RWPE2 (cell line): ENCODE results near the gene HOXC10.
A peak's percentile ranks its signal among the peaks of the same experiment; 100 is the strongest.

Experiments used
- ATAC-seq: fragments of 200-7000 bp; cut with Tn5 transposase; 3 replicates; pipeline ENCODE4 v1.9.1; 2021; ENCODE audit warnings: low read depth
- DNase-seq: peaks from one replicate; pipeline ENCODE4 v3.0.0-alpha.2; 2020; ENCODE audit warnings: low spot score
- H3K27ac ChIP-seq: fragments of 450-650 bp; 2 replicates; pipeline ENCODE4 v1.5.1; 2017; ENCODE audit warnings: mild to moderate bottlenecking; ENCODE audit not compliant: poor library complexity, severe bottlenecking
- H3K27me3 ChIP-seq: fragments of 250-450 bp; sonication (Bioruptor Pico); 2 replicates; pipeline ENCODE4 v1.5.1; 2021; ENCODE audit warnings: mild to moderate bottlenecking, moderate library complexity; ENCODE audit not compliant: insufficient read depth, poor library complexity, severe bottlenecking
- H3K36me3 ChIP-seq: fragments of 250-450 bp; sonication (Bioruptor Pico); 2 replicates; pipeline ENCODE4 v1.5.1; 2020; ENCODE audit warnings: low read depth, mild to moderate bottlenecking, moderate library complexity
- H3K4me1 ChIP-seq: fragments of 250-450 bp; sonication (Bioruptor Pico); 2 replicates; pipeline ENCODE4 v1.5.1; 2021; ENCODE audit warnings: mild to moderate bottlenecking, moderate library complexity; ENCODE audit not compliant: insufficient read depth, poor library complexity, severe bottlenecking
- H3K4me3 ChIP-seq: fragments of 250-450 bp; sonication (Bioruptor Pico); 2 replicates; pipeline ENCODE4 v1.5.1; 2021; ENCODE audit warnings: mild to moderate bottlenecking, moderate library complexity; ENCODE audit not compliant: severe bottlenecking
- H3K9me3 ChIP-seq: fragments of 250-450 bp; sonication (Bioruptor Pico); 2 replicates; pipeline ENCODE4 v1.5.1; 2021; ENCODE audit warnings: mild to moderate bottlenecking, moderate library complexity; ENCODE audit not compliant: severe bottlenecking
- TF ChIP-seq, protein P1 (sequence below): fragments of 450-650 bp; IDR thresholded peaks from one replicate; pipeline ENCODE4 v1.5.1; 2017; ENCODE audit warnings: mild to moderate bottlenecking, moderate library complexity; ENCODE audit not compliant: poor library complexity, severe bottlenecking

Gene HOXC10

DNA sequence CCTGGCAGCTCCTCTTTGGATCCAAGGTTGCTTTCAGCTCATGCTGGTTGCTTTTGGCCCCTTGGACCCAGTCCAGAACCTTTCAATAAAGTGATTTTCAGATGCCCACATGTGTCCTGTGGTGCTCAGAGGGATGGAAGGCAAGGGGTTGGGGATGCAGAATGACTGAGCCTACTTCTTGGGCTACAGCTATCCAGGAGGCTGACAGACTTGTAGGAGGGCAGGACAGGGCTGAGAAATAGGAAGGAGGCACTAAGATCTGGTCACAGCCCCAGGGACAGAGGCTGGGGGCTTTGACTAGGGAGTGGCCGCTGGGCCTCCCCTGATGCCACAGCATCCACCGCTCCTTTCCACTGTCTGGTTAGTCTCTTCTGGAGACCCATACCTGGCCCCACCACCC, 13.3 kb upstream of the HOXC10 start:
- H3K9me3 ChIP-seq = no peaks in the 10 kb centered on the region
- no peaks in the 10 kb centered on the region for H3K4me1 ChIP-seq
- H3K27ac ChIP-seq = no peak overlapping the region
- H3K36me3 ChIP-seq = no peaks in the 10 kb centered on the region
- ATAC-seq = no peak
- peaks cover 92% of the 10 kb centered on the region for H3K27me3 ChIP-seq
- no peak overlapping the region for H3K4me3 ChIP-seq
- DNase-seq = no peak
- TF ChIP-seq, protein P1, sequence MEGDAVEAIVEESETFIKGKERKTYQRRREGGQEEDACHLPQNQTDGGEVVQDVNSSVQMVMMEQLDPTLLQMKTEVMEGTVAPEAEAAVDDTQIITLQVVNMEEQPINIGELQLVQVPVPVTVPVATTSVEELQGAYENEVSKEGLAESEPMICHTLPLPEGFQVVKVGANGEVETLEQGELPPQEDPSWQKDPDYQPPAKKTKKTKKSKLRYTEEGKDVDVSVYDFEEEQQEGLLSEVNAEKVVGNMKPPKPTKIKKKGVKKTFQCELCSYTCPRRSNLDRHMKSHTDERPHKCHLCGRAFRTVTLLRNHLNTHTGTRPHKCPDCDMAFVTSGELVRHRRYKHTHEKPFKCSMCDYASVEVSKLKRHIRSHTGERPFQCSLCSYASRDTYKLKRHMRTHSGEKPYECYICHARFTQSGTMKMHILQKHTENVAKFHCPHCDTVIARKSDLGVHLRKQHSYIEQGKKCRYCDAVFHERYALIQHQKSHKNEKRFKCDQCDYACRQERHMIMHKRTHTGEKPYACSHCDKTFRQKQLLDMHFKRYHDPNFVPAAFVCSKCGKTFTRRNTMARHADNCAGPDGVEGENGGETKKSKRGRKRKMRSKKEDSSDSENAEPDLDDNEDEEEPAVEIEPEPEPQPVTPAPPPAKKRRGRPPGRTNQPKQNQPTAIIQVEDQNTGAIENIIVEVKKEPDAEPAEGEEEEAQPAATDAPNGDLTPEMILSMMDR = no peak

DNA sequence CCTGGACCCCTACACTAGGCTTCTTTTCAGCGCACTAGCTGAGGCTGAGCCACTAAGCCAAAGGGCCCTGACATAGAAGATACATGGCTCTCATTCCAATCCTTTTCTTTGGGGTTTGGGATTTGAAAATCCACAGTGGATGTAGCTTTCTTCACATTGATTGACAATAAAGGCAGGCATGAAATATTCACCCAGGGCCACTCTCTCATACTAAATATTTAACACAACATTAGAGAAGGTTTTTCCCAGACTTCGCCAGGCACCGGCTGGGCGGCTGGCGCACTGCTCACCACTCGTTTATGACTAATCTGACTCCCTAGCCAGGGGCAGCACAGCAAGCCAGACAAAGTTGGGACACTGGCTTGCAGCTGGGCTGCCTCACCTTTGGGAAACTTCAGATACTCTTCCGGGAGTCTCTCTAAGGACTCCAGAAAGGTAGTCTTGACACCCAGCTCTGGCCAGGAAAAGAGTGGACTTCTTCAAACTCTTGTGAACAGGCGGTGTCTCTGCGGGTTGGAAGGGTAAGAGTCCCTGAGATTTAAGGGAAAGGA, 12.7 kb upstream of the HOXC10 start:
- no peaks in the 10 kb centered on the region for H3K9me3 ChIP-seq
- H3K36me3 ChIP-seq = no peaks in the 10 kb centered on the region
- no peak for ATAC-seq
- no peak overlapping the region for H3K27ac ChIP-seq
- H3K27me3 ChIP-seq = peaks cover 92% of the 10 kb centered on the region
- no peaks in the 10 kb centered on the region for H3K4me1 ChIP-seq
- H3K4me3 ChIP-seq = no peak overlapping the region
- DNase-seq = no peak
- TF ChIP-seq, protein P1 = no peak

DNA sequence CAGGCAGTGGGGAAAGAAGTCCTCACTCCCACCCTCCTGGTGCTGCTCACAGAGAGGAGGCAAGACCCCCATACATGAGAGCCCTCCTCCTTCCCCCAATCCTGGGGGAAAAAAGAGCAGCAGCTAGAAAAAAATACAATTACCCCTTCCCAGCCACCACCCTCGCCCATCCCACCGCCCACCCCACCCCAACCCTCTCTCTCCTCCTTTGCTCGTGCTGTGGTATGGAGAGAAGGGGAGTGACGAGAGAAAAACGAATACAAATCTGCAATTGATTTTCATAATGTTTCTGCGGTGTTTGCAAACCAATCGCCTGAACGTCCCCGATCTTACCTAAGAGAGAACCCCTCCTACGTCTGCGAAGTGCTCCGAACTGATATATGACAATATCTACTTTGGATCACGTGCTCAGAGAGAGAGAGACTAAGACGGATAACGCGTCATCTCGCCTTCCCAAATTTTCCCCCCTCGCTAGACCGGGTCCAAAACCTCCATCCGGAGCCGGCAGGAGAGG, 12.2 kb upstream of the HOXC10 start, which contains the start of gene HOXC11:
HOXC11 (plus strand) TSS at position 405 of the 514 bp plus-strand sequence. CDS start 116 bp downstream, outside the sequence.
- ATAC-seq = no peak
- Histone ChIP-seq H3K36me3 (no peaks in the 10 kb centered on the region), H3K27me3 (peaks cover 92% of the 10 kb centered on the region)

DNA sequence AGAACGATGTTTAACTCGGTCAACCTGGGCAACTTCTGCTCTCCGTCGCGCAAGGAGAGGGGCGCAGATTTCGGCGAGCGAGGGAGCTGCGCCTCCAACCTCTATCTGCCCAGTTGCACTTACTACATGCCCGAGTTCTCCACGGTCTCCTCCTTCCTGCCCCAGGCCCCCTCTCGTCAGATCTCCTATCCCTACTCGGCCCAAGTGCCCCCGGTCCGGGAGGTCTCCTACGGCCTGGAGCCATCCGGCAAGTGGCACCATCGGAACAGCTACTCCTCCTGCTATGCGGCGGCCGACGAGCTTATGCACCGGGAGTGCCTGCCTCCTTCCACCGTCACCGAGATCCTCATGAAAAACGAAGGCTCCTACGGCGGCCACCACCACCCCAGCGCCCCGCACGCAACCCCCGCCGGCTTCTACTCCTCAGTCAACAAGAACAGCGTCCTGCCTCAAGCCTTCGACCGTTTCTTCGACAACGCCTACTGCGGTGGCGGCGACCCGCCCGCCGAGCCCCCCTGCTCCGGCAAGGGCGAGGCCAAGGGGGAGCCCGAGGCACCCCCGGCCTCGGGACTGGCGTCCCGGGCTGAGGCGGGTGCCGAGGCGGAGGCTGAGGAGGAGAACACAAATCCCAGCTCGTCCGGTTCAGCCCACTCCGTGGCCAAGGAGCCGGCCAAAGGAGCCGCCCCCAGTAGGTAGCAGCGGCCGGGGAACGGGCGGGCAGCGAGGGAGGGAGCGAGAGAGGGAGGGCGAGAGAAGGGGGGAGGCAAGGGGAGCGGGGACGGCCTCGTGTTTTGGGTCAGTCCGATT, 11.5 kb upstream of the HOXC10 start:
- DNase-seq (peak; percentile 42), ATAC-seq (peak; percentile 58)
- H3K4me1 ChIP-seq = peaks cover 2% of the 10 kb centered on the region
- H3K27ac ChIP-seq = peak overlapping the region; percentile 3
- H3K36me3 ChIP-seq = no peaks in the 10 kb centered on the region
- peak overlapping the region; percentile 35 for H3K4me3 ChIP-seq
- H3K27me3 ChIP-seq = peaks cover 89% of the 10 kb centered on the region
- TF ChIP-seq, protein P1 = no peak
- no peaks in the 10 kb centered on the region for H3K9me3 ChIP-seq

More for the DNA sequence above, 12.2 kb upstream of the HOXC10 start, which contains the start of gene HOXC11:
- DNase-seq = no peak
- TF ChIP-seq, protein P1 = no peak
- Histone ChIP-seq H3K27ac (peak within 1 kb of the TSS; percentile 3), H3K9me3 (no peaks in the 10 kb centered on the region), H3K4me3 (peak within 1 kb of the TSS; percentile 35), H3K4me1 (peaks cover 1% of the 10 kb centered on the region)
